Measurements from ENCODE around the gene HDDC3. TPM values are rescaled to one million over a fixed set of nuclear protein-coding genes. Genes with fewer than 3 reads are reported as not detected.

The HDDC3 gene
- total RNA-seq, 1 experiment from 2014 or later, result 26.4 TPM

GRCh38 chr15:90953947-90954711 lies 21.8 kb upstream of the HDDC3 start:
- no peak for DNase-seq (ENCODE audit: low read depth)

- DNase-seq (ENCODE audit: low read depth), result no peak
Measured at GRCh38 chr15:90952901-90953677, 20.7 kb upstream of the HDDC3 start.

- no peak for DNase-seq (ENCODE audit: low read depth)
Measured at GRCh38 chr15:90950676-90951075, 18.3 kb upstream of the HDDC3 start.

- DNase-seq (ENCODE audit: low read depth), result no peak
Measured at GRCh38 chr15:90949979-90950675, 17.8 kb upstream of the HDDC3 start.

- DNase-seq (ENCODE audit: low read depth), result no peak
Measured at GRCh38 chr15:90948506-90948905, 16.2 kb upstream of the HDDC3 start.

- DNase-seq (ENCODE audit: low read depth), result no peak
Measured at GRCh38 chr15:90947577-90948357, 15.4 kb upstream of the HDDC3 start.

GRCh38 chr15:90946941-90947576 lies 14.7 kb upstream of the HDDC3 start:
- no peak for DNase-seq (ENCODE audit: low read depth)

- no peak for DNase-seq (ENCODE audit: low read depth)
Measured at GRCh38 chr15:90946538-90946937, 14.2 kb upstream of the HDDC3 start.

GRCh38 chr15:90945091-90945490 lies 12.7 kb upstream of the HDDC3 start:
- DNase-seq (ENCODE audit: low read depth), result no peak

GRCh38 chr15:90942354-90943120 lies 10.2 kb upstream of the HDDC3 start:
- no peak for DNase-seq (ENCODE audit: low read depth)

- no peak for DNase-seq (ENCODE audit: low read depth)
Measured at GRCh38 chr15:90941038-90941437, 8.7 kb upstream of the HDDC3 start.

- DNase-seq (ENCODE audit: low read depth), result no peak
Measured at GRCh38 chr15:90939756-90940155, 7.4 kb upstream of the HDDC3 start.

GRCh38 chr15:90938261-90938660 lies 5.9 kb upstream of the HDDC3 start:
- DNase-seq (ENCODE audit: low read depth), result no peak

- no peak for DNase-seq (ENCODE audit: low read depth)
Measured at GRCh38 chr15:90936823-90937222, 4.5 kb upstream of the HDDC3 start.

GRCh38 chr15:90934949-90935751 lies 2.8 kb upstream of the HDDC3 start, which contains the start of gene UNC45A:
UNC45A (plus strand) TSS chr15:90935285; CDS start chr15:90935325, 40 bp downstream.
- DNase-seq (ENCODE audit: low read depth), result peak; percentile 80

GRCh38 chr15:90934256-90934948 lies 2.1 kb upstream of the HDDC3 start:
- DNase-seq (ENCODE audit: low read depth), result peak; percentile 81

- no peak for DNase-seq (ENCODE audit: low read depth)
Measured at GRCh38 chr15:90933301-90933700, 952 bp upstream of the HDDC3 start.

GRCh38 chr15:90932660-90932991 lies 277 bp upstream of the HDDC3 start:
- no peak for DNase-seq (ENCODE audit: low read depth)

GRCh38 chr15:90931575-90931827 lies 848 bp downstream of the HDDC3 start:
- DNase-seq (ENCODE audit: low read depth), result no peak
